GM18870 (cell line): ENCODE measurements around the gene CAMK2D.

ENCODE experiments used
- ATAC-seq: cut with Tn5 transposase; IDR thresholded peaks from one replicate; pipeline ENCODE4 v1.9.1; 2021; ENCODE audit warnings: moderate library complexity; ENCODE audit not compliant: unreplicated experiment

Gene CAMK2D

GRCh38 chr4:113483131-113483530 is 278.4 kb downstream of the CAMK2D start:
- no peak for ATAC-seq

GRCh38 chr4:113482325-113482724 is 279.2 kb downstream of the CAMK2D start:
- ATAC-seq: no peak

DNA sequence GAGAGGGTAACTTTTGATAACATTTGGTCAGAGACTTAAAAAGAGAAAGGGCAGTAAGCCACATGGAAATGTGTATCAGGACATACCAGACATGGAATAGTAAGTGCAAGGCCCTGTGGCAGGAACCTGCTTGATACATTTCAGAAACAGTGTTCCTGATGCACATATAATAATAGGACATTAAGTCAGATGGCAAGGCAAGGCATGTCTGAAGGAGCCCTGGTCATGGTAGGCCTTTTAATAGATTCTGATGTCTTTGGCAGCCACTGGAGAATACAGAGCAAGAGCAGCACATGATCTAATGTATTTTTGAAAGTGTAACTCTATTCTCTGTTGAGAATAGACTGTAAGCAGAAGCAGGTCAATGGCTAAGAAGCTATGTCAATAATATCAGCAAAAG is 279.7 kb downstream of the CAMK2D start:
- ATAC-seq: no peak

DNA sequence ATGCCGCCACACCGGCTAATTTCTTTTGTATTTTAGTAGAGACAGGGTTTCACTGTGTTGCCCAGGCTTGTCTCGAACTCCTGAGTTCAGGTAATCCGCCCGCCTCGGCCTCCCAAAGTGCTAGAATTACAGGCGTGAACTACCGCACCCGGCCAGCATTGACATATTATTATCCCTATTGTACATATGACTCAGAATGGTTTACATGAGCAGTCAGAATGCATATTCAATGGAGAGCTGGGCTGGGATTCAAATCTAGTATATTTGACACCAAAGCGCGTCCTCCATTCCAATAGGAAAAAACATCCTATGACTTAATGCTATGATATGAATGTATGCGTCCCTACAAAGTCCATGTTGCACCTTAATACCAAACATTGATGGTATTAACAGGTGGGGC is 281.4 kb downstream of the CAMK2D start:
- ATAC-seq: no peak

- ATAC-seq: no peak
These were observed 283.5 kb downstream of the CAMK2D start for GRCh38 chr4:113478032-113478431.

GRCh38 chr4:113476800-113477199 is 284.7 kb downstream of the CAMK2D start:
- no peak for ATAC-seq

DNA sequence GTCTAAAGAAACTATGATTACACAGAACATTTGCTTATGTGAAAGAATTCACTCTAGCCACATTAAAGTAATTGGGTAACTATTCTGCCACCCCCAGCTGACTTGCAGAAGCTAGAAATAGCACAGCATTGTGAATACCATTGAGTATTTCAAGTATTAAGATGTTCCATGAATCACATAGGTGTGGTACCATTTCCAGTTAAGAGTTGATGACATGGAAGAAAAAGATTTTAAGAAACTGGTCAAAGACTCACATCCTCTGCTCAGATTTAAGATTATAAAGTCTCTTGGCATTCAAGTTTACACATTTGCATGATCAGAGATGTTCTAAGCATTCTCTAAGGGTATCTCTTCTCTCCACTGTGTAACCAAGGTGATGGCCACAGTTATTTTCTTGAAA is 287.5 kb downstream of the CAMK2D start:
- no peak for ATAC-seq

DNA sequence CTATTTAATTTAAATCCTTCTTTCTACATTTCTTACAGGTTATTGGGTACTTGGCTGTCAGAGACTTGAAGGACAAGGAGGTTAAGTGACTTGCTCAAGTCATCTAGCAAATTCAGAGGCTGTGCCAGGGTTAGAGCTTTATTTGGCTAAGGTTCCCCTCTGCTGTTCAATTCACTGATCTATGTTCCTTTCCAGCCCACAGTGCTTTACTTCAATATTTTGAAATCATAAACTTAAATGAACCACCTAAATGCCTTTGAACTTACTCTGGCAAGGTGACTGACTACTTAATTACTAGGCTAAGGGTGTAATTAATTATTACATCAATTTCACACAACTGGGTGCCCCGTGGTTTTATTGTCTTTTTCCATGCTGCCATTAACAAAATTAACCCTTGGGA is 288.7 kb downstream of the CAMK2D start:
- ATAC-seq: no peak

DNA sequence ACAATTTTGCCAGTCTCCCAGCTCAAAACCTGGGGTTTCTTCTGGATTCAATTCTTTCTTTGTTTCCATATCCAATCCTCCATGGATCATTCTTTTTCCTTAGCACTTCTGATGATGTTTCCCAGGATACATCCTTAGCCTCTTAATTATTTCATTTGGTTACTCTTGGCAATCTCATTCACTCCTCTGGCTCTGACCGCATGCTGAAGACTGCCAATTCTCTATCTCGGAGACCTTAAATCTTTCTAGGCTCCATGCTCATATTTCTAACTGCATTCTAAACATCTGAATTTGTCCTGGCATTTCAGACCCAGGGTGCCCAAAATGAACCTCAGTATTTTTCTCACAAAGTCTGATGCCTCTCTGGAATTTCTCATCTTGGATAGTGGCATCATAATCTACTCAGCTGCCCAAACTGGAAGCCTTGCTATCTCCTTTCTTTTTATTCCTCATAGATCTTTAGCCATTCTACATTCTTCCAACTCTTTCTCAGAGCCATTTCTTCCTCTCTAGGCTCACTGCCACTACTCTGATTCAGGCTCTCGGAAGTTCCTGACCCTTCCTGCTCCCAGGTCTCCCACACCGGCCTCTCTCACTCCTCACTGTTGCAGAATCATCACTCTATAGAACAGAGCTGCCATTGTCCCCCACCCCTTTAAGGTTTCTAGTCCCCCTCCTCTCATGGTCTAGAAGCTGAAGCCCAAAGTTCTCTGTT is 290.2 kb downstream of the CAMK2D start:
- no peak for ATAC-seq

- ATAC-seq: no peak
These were observed 291.6 kb downstream of the CAMK2D start for GRCh38 chr4:113469926-113470325.

DNA sequence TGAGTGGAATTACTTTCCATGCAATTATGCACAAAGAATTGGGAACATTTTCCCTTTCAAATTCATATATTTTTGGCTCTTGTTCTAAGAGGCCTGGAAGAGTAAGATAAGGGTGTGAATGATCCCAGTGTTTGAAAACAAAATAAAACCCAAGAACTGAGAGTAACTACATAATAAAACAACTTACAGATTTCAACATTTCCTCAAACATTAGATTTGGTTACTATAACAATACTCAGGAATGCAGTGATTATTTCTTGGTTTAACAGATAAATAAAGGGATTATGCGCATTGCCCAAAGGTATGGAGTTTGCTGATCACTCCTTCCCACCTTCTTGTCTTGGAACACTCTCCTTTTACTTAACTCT is 292.5 kb downstream of the CAMK2D start:
- ATAC-seq: no peak

DNA sequence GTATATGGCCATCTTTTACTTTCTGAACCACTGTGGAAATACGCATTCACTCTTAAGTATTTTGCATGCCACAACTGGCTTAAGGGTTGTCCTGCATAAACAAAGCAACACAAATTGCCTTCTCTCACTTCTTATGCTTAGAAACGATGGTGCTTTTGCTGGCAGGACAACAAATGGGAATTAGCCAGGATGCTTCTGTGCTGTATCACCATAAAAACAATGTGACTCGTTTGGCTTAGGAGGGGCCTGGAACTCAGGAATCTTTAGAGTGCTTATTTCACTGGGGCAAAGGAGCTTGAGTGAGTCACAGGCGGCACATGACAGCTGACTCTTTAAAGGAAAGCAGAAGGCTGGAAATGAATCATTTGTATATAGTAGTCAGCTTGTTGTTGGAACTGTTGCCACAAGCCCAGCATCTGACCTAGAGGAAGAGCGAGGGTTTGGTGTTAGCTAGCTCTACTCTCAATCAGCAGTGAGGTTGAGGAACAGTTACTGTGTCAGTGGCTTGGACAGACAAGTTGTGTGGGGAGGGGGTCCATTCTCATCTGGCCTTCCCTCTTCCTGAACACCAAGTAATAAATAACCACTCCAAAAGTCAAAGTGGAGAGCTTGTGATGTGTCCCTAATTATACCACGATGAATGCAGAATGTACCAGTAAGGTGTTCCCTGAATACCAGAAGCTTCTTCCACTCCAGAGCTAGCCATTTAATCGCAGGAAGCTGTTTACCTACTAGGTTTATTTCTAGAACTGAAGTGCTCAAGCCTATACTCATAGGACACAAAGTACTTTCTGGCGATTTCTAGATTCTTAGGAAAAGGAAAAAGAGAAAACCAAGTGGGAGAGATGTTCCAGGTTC is 293.1 kb downstream of the CAMK2D start:
- no peak for ATAC-seq

GRCh38 chr4:113467581-113467980 is 294.0 kb downstream of the CAMK2D start:
- no peak for ATAC-seq

GRCh38 chr4:113462286-113462685 is 299.3 kb downstream of the CAMK2D start:
- ATAC-seq: no peak

GRCh38 chr4:113461281-113461680 is 300.3 kb downstream of the CAMK2D start:
- no peak for ATAC-seq

DNA sequence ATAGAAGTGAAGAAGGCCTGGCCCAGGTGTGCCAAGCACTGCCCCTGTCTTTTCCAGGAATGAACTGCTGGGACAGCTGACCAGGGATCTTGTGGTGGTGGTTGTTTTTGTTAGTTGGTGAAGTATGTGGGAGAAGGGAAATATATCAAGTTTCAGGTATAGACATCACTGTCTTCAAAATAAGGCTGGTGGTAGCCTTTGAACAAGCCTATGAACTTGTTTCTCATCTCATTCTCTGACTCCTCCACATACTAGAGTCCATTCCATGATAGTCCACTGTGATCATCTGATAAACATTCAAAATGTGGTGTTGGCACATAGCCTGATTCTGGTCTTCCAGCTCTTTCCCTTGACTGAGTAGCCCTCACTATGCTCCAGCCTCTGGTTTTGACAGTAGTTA is 303.7 kb downstream of the CAMK2D start:
- no peak for ATAC-seq

DNA sequence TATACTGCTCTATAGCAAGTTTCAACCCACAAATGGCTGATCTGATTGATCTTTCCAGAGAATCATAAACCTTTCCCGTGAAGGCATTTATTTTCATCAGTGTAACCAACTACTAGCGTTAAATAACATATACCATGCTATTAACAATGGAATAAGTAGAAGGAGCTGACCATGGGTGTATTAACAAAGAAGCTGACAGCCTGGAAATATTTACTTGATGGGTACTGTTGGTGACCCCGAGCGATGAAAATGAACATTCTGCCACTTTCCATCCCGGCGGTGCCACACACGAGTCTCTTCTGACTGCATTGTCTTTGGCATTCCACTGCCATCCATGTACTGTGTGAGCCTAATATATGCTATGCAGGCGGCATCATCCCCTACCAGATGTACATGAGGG is 304.4 kb downstream of the CAMK2D start:
- no peak for ATAC-seq

DNA sequence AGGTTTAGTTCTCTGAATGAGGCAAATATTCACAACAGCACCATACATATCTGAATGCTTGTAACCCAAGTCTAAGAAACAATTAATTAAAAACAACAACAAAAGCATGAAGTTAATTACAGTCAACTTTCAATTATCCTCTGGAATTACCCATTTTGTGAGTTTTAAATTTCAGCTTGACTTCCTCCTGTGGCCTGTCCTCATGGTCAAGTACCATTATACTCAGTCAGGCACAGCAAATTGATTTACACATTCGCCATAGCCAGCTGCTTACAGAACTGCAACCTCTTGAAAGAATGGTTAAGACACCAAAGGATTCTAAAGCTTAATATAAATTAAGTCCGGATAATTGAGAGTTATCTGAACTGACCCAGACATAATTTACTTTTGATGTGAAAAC is 306.5 kb downstream of the CAMK2D start:
- ATAC-seq: no peak

DNA sequence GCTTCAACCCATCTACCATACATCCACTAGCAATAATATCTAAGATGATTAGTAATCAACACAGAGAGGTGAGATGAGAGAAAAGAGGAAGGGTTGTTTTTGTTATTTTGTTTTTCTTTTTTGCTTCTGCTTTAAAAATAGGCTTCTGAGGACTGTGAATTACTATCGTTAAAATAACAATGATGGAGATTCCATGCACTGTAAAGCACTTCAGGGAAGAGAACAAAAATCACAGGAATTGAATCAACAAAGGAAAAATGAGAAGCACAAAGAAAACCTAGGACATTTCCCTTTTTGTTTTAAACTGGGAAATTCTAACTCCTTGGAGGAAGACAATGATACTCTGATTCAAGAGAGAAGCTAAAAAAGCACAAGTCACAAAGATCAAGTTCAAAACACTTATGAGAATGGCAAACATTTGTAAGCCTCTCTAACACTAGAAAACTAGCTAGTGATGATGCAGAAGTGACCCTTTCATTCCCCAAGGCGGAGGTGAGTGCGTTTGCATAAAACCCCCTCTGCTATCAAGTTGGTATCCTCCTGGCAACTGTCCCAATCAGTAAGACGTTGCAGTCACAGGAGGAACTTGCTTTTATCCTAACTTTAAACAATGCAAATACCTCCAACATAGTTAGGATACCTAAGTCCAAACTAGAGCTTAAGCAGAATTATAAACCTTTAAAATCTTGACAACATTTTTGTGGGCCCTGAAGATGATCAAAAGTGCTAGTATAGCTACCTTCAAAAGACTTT is 308.5 kb downstream of the CAMK2D start:
- ATAC-seq: no peak

GRCh38 chr4:113452152-113452551 is 309.4 kb downstream of the CAMK2D start:
- ATAC-seq: no peak

DNA sequence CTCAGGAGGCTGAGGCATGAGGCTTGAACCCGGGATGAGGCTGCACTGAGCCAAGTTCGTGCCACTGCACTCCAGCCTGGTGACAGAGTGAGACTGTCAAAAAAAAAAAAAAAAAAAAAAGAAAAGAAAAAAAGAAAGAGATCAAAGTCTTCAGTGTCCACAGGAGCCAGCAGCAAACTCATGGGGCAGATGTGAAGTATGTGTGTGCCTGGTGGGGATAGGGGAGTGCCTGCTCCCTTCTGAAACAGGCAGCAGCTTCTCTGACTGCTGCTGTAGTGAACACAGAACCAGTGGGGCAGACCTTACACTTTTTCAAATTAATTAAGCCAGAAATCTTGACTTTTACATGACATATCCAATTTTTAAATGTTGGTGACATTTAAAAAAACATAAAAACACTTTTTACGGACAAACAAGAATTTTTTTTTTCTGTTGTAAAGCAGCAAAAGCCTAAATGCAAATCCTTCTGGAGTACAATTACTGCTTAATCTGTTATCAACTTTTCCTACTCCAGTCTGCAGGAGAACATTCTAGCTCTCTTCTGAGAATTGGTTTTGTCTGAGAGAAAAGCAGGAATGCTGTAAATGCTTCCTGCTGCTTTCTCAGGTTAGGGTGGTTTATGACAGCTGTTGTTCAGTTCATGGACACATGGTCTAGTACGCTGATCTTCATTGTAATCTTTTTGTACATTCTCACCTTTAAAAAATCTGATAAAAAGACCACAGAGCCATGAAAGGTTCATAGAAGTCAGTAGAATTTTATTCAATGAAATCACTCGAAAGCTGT is 311.1 kb downstream of the CAMK2D start:
- ATAC-seq: no peak
